Sigmoid colon (tissue), 7 donors: ENCODE measurements around the gene RS1. TPM values are rescaled to one million over a fixed set of nuclear protein-coding genes. Genes with fewer than 3 reads are reported as not detected.

Experiments used
- DNase-seq: peaks from one replicate; pipeline ENCODE4 v3.0.0-alpha.2; 2019
- H3K27ac ChIP-seq, 4 donors: fragments of 200-600 bp; sonication (generic); one replicate each; pipeline ENCODE4 v1.5.1; 2016 to 2019; ENCODE audit warnings: mild to moderate bottlenecking in 1 of 4
- H3K27me3 ChIP-seq, 3 donors: fragments of 200-600 bp; sonication (generic); one replicate each; pipeline ENCODE4 v1.5.1; 2019; ENCODE audit warnings: mild to moderate bottlenecking in 1 of 3
- H3K36me3 ChIP-seq, 4 donors: fragments of 200-600 bp; sonication (generic); one replicate each; pipeline ENCODE4 v1.5.1; 2016 to 2019
- H3K4me1 ChIP-seq, 4 donors: fragments of 200-600 bp; sonication (generic); one replicate each; pipeline ENCODE4 v1.5.1; 2017 to 2019
- H3K4me3 ChIP-seq, 4 donors: fragments of 200-600 bp; sonication (generic); one replicate each; pipeline ENCODE4 v1.5.1; 2017 to 2019; ENCODE audit warnings: mild to moderate bottlenecking in 2 of 4, moderate library complexity in 1 of 4
- H3K9me3 ChIP-seq, 4 donors: fragments of 200-600 bp in 3 of 4; sonication (generic) in 3 of 4; one replicate each; pipeline versions ENCODE4 v1.5.1 to v1.6.1; 2013 to 2019
- CTCF ChIP-seq, 4 experiments: fragments of 450-650 bp in 3 of 4; fragments of 200-600 bp in 1 of 4; IDR thresholded peaks; one replicate each; pipeline ENCODE4 v1.5.1; 2016 to 2019; ENCODE audit warnings: antibody characterized with exemption in 4 of 4, mild to moderate bottlenecking in 3 of 4, moderate library complexity in 2 of 4
- EP300 ChIP-seq, 4 donors: sonication (generic); formaldehyde crosslinking; IDR thresholded peaks; one replicate each; pipeline ENCODE4 v1.6.1; 2017; ENCODE audit warnings: antibody characterized with exemption in 4 of 4
- POLR2A ChIP-seq, 2 donors: fragments of 450-650 bp; IDR thresholded peaks; one replicate each; pipeline ENCODE4 v1.6.1; 2016; ENCODE audit warnings: antibody characterized with exemption in 2 of 2, mild to moderate bottlenecking in 2 of 2, moderate library complexity in 2 of 2
- POLR2AphosphoS5 ChIP-seq, 4 donors: sonication (generic); formaldehyde crosslinking; IDR thresholded peaks; one replicate each; pipeline ENCODE4 v1.6.1; 2017; ENCODE audit warnings: antibody characterized with exemption in 4 of 4
- WGBS, 2 donors: extraction: QIAGEN DNeasy Blood & Tissue Kit; methylation state at CpG; one replicate each; pipeline ENCODE4 v1.1.7; 2013; 5-methylcytosine and 5-hydroxymethylcytosine counted together
- intact Hi-C: fragments of 100-400 bp; cut with DNase I; formaldehyde crosslinking; loops from one replicate; pipeline ENCODE4 v1.15.1; 2023
- polyA plus RNA-seq, 3 donors: library from polyadenylated mRNA; stranded (reverse); fragments of 200-250 nt; gene quantifications; one replicate each; pipeline ENCODE4 v1.2.3, GENCODE V29; 2013
- total RNA-seq, 4 donors: library from RNA; depleted of rRNA; stranded (reverse); fragments of >200 nt; gene quantifications; one replicate each; pipeline ENCODE4 v1.1.0, GENCODE V29; 2016
- donor health status: healthy with polysubstance abuse.
- donor health status: Bipolar disorder and iron deficiency.
- donor health status: healthy.

The RS1 gene
- total and polyA plus RNA-seq, 7 donors = 0.01 TPM; not detected in 6

- Histone ChIP-seq H3K36me3 (no peaks in the 10 kb centered on the region), H3K4me3 (no peak overlapping the region), H3K4me1 (no peaks in the 10 kb centered on the region), H3K27ac (no peak overlapping the region), H3K9me3 (no peaks in the 10 kb centered on the region), H3K27me3 (no peaks in the 10 kb centered on the region)
- intact Hi-C loops = no loop called here
- DNase-seq = no peak
- 96 to 97% methylated on average over 2 of the region's 2 CpGs for WGBS, 2 donors
- no peak for TF ChIP-seq POLR2AphosphoS5 (IDR thresholded peaks at IDR 0.05)
- TF ChIP-seq CTCF (IDR thresholded peaks at IDR 0.05) = no peak
- TF ChIP-seq EP300 (IDR thresholded peaks at IDR 0.05) = no peak
- TF ChIP-seq POLR2A (IDR thresholded peaks at IDR 0.05) = no peak
Measured at GRCh38 chrX:18594079-18594478, 77.8 kb downstream of the RS1 start.

DNA sequence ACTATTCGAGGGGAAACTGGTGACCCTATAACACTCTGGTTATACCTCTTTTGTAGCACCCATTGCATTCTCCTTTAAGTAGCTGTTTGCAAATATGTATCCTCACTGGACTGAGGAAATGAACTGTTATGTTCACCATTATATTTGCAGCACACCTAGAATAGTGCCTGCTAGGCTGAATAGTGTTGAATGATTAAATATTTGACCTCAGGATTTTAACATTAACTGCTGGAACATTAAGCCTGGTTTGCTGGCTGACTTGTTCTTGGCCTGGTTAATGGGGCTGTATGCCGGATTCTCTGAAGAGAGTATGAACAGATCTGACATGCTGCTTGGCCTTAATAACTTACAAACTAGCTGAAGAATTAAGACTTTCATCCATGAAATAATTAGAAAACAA lies 80.1 kb downstream of the RS1 start:
- no peak overlapping the region for H3K4me3 ChIP-seq
- no peak for TF ChIP-seq POLR2A (IDR thresholded peaks at IDR 0.05)
- TF ChIP-seq EP300 (IDR thresholded peaks at IDR 0.05) = no peak
- no peak for TF ChIP-seq CTCF (IDR thresholded peaks at IDR 0.05)
- WGBS, 2 donors = 94 to 97% methylated on average over 2 of the region's 2 CpGs
- intact Hi-C loops = no loop called here
- H3K27ac ChIP-seq = no peak overlapping the region
- DNase-seq = no peak
- H3K36me3 ChIP-seq = no peaks in the 10 kb centered on the region
- H3K9me3 ChIP-seq = no peaks in the 10 kb centered on the region
- H3K27me3 ChIP-seq = no peaks in the 10 kb centered on the region
- H3K4me1 ChIP-seq = no peaks in the 10 kb centered on the region

Other genes starting within 250 kb of the RS1 start
- 1 to 10 TPM; 5.2 to 8.9 (median 5.3) TPM for gene CDKL5, start 246.5 kb downstream of the RS1 start, total RNA-seq
- gene CDKL5, start 246.5 kb downstream of the RS1 start, polyA plus RNA-seq = 1 to 10 TPM in 1 of 3 donors, under 1 TPM in 2; 0.46 to 1.0 (median 0.60) TPM
- gene PPEF1, start 35.5 kb upstream of the RS1 start, total RNA-seq = under 1 TPM in 2 of 4 donors, not detected in 2; 0.49 to 0.71 TPM
- gene PPEF1, start 35.5 kb upstream of the RS1 start, polyA plus RNA-seq = under 1 TPM in 1 of 3 donors, not detected in 2; 0.26 TPM